ENCODE measurements around the gene CRYBA2.

The CRYBA2 gene

DNA sequence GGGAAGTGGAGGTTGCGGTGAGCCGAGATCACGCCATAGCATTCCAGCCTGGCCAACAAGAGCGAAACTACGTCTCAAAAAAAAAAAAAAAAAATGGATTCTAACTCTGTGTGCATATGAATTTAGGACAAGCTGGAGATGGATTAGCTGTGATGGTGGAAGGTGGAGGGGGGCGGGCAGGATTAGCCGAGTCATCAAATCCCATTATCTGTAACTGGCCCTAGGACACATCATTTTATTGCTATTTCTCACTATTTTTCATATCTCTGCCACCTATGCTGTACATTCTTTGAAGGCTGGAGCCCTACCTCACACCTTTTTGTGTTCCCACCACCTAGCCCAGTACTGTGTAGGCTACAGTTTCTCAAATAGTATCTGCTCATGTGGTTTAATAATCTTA is 41.1 kb downstream of the CRYBA2 start:
- Mint-ChIP-seq H3K27ac (no peak overlapping the region), H3K4me1 (peaks cover 8% of the 10 kb centered on the region), H3K27me3 (ENCODE audit: low read depth) (peaks cover 56% of the 10 kb centered on the region), H3K9me3 (peaks cover 2% of the 10 kb centered on the region), H3K36me3 (ENCODE audit: low read depth) (no peaks in the 10 kb centered on the region), H3K4me3 (no peak overlapping the region)
- TF ChIP-seq, protein P1, sequence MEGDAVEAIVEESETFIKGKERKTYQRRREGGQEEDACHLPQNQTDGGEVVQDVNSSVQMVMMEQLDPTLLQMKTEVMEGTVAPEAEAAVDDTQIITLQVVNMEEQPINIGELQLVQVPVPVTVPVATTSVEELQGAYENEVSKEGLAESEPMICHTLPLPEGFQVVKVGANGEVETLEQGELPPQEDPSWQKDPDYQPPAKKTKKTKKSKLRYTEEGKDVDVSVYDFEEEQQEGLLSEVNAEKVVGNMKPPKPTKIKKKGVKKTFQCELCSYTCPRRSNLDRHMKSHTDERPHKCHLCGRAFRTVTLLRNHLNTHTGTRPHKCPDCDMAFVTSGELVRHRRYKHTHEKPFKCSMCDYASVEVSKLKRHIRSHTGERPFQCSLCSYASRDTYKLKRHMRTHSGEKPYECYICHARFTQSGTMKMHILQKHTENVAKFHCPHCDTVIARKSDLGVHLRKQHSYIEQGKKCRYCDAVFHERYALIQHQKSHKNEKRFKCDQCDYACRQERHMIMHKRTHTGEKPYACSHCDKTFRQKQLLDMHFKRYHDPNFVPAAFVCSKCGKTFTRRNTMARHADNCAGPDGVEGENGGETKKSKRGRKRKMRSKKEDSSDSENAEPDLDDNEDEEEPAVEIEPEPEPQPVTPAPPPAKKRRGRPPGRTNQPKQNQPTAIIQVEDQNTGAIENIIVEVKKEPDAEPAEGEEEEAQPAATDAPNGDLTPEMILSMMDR (IDR thresholded peaks at IDR 0.05; ENCODE audit: unreplicated experiment in 3 of 3), result no peak

DNA sequence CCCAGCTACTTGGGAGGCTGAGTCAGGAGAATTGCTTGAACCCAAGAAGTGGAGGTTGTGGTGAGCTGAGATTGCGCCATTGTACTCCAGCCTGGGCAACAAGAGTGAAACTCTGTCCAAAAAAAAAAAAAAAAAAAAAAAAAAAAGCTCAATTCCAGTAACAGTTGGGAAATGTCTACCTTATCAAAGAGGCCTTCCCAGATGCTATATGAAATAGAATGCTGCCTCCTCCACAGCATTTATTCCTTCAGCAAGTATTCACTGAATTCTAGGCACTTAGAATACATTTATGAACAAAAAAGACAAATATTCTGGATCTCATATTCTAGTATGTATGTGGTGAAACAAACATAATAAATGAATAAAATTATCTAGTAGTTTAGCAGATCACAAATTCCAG is 46.6 kb downstream of the CRYBA2 start:
- TF ChIP-seq, protein P1 (IDR thresholded peaks at IDR 0.05; ENCODE audit: unreplicated experiment in 3 of 3), result no peak
- Mint-ChIP-seq H3K4me3 (no peak overlapping the region), H3K4me1 (no peaks in the 10 kb centered on the region), H3K27me3 (ENCODE audit: low read depth) (peaks cover 42% of the 10 kb centered on the region), H3K9me3 (no peaks in the 10 kb centered on the region), H3K27ac (no peak overlapping the region), H3K36me3 (ENCODE audit: low read depth) (no peaks in the 10 kb centered on the region)

DNA sequence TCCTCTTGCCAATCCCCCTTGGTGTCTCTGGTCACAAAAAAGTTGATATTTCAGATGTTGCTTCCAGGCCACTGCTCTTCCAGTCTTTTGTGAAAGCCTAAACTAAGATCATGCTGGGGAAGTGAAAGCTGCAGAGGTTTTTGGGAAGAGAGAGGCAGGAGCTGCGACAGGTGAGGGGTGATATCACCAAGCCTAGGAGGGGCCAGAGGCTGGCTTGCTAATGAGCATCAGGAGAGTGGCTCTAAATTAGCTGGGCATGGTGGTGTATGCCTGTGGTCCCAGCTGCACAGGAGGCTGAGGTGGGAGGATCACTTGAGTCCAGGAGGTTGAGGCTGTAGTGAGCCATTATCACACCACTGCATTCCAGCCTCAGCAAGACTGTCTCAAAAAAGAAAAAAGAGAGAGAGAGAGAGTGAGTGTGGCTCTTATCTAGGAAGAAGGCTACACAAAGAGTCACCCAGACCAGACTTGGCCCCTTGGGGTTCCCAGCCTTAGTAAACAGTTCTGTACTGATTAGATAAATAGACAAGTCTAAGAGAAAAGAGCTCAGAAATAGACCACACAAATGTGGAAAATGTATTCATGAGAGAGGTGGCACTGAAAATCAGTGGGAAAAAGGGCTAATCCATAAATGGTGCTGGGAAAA is 48.3 kb downstream of the CRYBA2 start:
- no peak overlapping the region for H3K27ac Mint-ChIP-seq
- H3K36me3 Mint-ChIP-seq (ENCODE audit: low read depth), result no peaks in the 10 kb centered on the region
- TF ChIP-seq, protein P1 (IDR thresholded peaks at IDR 0.05; ENCODE audit: unreplicated experiment in 3 of 3), result no peak
- peaks cover 43% of the 10 kb centered on the region for H3K27me3 Mint-ChIP-seq (ENCODE audit: low read depth)
- H3K9me3 Mint-ChIP-seq, result no peaks in the 10 kb centered on the region
- no peaks in the 10 kb centered on the region for H3K4me1 Mint-ChIP-seq
- H3K4me3 Mint-ChIP-seq, result no peak overlapping the region
